ENCODE measurements around the gene ZNF438.

GRCh38 chr10:30857803-30858202, 173.9 kb downstream of the ZNF438 start:
- TF ChIP-seq CTCF (IDR thresholded peaks at IDR 0.05; ENCODE audit: borderline replicate concordance, extremely low read depth, low read length, poor library complexity, severe bottlenecking) = no peak
- TF ChIP-seq EZH2 (IDR thresholded peaks at IDR 0.05; ENCODE audit: borderline replicate concordance, low read depth, low read length, severe bottlenecking) = no peak
